NB4 (cell line): ENCODE data around the gene USP54.

Experiments used
- MYC ChIP-seq: IDR thresholded peaks from 2 replicates; pipeline ENCODE4 v1.6.1; 2011; ENCODE audit warnings: low read depth, low read length
- POLR2A ChIP-seq: IDR thresholded peaks from 2 replicates; pipeline ENCODE4 v1.6.1; 2011; ENCODE audit warnings: mild to moderate bottlenecking; ENCODE audit not compliant: insufficient read length; ENCODE audit errors: extremely low read depth
- TF ChIP-seq, protein P1 (sequence below): IDR thresholded peaks from one replicate; pipeline ENCODE4 v1.5.1; 2012; ENCODE audit warnings: low read depth, low read length

DNA sequence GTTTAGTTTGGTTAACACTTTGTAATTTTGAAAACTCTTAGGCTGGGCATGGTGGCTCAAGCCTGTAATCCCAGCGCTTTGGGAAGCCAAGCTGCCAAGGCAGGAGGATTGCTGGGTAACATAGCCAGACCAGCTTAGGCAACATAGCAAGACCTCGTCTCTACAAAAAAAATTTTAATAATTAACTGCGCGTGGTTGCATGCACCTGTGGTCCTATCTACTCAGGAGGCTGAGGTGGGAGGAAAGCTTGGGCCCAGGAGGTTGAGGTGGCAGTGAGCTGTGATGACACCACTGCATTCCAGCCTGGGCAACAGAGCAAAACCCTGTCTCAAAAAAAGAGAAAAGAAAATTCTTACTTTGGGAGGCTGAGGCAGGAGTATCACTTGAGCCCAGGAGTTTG, 31.9 kb upstream of the USP54 start:
- TF ChIP-seq, protein P1, sequence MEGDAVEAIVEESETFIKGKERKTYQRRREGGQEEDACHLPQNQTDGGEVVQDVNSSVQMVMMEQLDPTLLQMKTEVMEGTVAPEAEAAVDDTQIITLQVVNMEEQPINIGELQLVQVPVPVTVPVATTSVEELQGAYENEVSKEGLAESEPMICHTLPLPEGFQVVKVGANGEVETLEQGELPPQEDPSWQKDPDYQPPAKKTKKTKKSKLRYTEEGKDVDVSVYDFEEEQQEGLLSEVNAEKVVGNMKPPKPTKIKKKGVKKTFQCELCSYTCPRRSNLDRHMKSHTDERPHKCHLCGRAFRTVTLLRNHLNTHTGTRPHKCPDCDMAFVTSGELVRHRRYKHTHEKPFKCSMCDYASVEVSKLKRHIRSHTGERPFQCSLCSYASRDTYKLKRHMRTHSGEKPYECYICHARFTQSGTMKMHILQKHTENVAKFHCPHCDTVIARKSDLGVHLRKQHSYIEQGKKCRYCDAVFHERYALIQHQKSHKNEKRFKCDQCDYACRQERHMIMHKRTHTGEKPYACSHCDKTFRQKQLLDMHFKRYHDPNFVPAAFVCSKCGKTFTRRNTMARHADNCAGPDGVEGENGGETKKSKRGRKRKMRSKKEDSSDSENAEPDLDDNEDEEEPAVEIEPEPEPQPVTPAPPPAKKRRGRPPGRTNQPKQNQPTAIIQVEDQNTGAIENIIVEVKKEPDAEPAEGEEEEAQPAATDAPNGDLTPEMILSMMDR: no peak
- TF ChIP-seq POLR2A (no peak), MYC (no peak)
